Gastrocnemius medialis (tissue), 4 donors: ENCODE measurements around the gene ROBO4.

Experiments
- CTCF ChIP-seq, 5 experiments: fragments of 450-650 bp in 3 of 5; fragments of 200-600 bp in 2 of 5; sonication (generic) in 2 of 5; IDR thresholded peaks in 4 of 5; conservative IDR thresholded peaks in 1 of 5; 1 replicate in 4 of 5; 2 replicates in 1 of 5; pipeline ENCODE4 v1.5.1; 2016 to 2019; ENCODE audit warnings: antibody characterized with exemption in 5 of 5, mild to moderate bottlenecking in 3 of 5, moderate library complexity in 3 of 5
- POLR2A ChIP-seq, 2 donors: fragments of 450-650 bp; IDR thresholded peaks; one replicate each; pipeline ENCODE4 v1.6.1; 2017; ENCODE audit warnings: antibody characterized with exemption in 2 of 2, mild to moderate bottlenecking in 2 of 2, moderate library complexity in 2 of 2

GRCh38 chr11:124920356-124920755, 22.7 kb upstream of the ROBO4 start:
- TF ChIP-seq CTCF (IDR thresholded peaks at IDR 0.05 in 4 of 5, conservative IDR thresholded peaks at IDR 0.05 in 1 of 5) (no peak), POLR2A (IDR thresholded peaks at IDR 0.05) (no peak)
